Liver (tissue), 3 donors: Measurements from ENCODE around the gene LARGE1.

Experiments used
- CTCF ChIP-seq: fragments of 150-350 bp; IDR thresholded peaks from 2 replicates; pipeline ENCODE4 v1.5.1; 2017; ENCODE audit warnings: improper control_type of control experiment, low read depth, low read length; ENCODE audit not compliant: missing input control
- HNF4G ChIP-seq: IDR thresholded peaks from 2 replicates; pipeline ENCODE4 v1.6.1; 2016; ENCODE audit warnings: antibody characterized with exemption
- MAX ChIP-seq: IDR thresholded peaks from 2 replicates; pipeline ENCODE4 v1.6.1; 2016; ENCODE audit warnings: antibody characterized with exemption
- RAD21 ChIP-seq, 2 donors: IDR thresholded peaks; 2 replicates each; pipeline ENCODE4 v1.6.1; 2016; ENCODE audit warnings: antibody characterized with exemption in 2 of 2, mild to moderate bottlenecking in 2 of 2
- REST ChIP-seq: IDR thresholded peaks from 2 replicates; pipeline ENCODE4 v1.6.1; 2016; ENCODE audit warnings: antibody characterized with exemption, mild to moderate bottlenecking
- SP1 ChIP-seq: IDR thresholded peaks from 2 replicates; pipeline ENCODE4 v1.6.1; 2018; ENCODE audit warnings: antibody characterized with exemption, mild to moderate bottlenecking
- YY1 ChIP-seq: IDR thresholded peaks from 2 replicates; pipeline ENCODE4 v1.6.1; 2016; ENCODE audit warnings: antibody characterized with exemption, mild to moderate bottlenecking
- donor health status: healthy.
- donor health status: healthy.

- no peak for TF ChIP-seq CTCF
- no peak for TF ChIP-seq HNF4G
- no peak for TF ChIP-seq REST
- no peak for TF ChIP-seq YY1
- no peak for TF ChIP-seq RAD21 (IDR thresholded peaks at IDR 0.05)
- TF ChIP-seq SP1: no peak
- TF ChIP-seq MAX: no peak
Observed at GRCh38 chr22:33362702-33363101, 557.6 kb downstream of the LARGE1 start.
